Ureter (tissue), 1 donor: ENCODE measurements around the gene TNMD. TPM values are rescaled to one million over a fixed set of nuclear protein-coding genes. Genes with fewer than 3 reads are reported as not detected.
"Not testable (repeated sequence)": the region's sequence is repeated elsewhere in the genome, so short reads cannot be mapped to it uniquely, and the experiment has no call there.

Source experiments
- DNase-seq: peaks from one replicate; pipeline ENCODE4 v3.0.0-alpha.2; 2020; ENCODE audit warnings: low spot score
- total RNA-seq: library from RNA; stranded (reverse); gene quantifications from one replicate; pipeline ENCODE4 v1.2.4, GENCODE V29; 2023
- donor health status: DM: yes; HTN: yes; CAD: no.

TNMD gene
- not detected for total RNA-seq

DNA sequence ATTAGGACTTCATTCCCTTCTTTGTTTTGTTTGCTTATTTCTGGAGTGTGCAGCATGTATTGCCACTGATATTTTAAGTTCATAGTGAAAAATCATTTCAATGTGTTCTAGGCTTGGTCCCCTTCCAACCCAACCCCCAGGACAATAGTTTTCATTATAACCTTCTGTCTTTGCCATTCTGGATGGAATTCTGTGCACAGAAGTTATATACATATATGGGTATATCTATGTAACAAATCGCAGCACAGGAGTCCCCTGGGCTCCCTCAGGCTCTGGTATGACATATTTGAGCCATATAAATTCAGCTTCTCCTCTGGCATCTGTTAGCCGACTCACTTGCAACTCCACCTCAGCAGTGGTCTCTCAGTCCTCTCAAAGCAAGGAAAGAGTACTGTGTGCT, at the start of gene TNMD:
TSS of gene TNMD (plus strand) at position 326 of the 400 bp plus-strand sequence. CDS start 83 bp downstream, outside the sequence.
- no peak for DNase-seq

DNA sequence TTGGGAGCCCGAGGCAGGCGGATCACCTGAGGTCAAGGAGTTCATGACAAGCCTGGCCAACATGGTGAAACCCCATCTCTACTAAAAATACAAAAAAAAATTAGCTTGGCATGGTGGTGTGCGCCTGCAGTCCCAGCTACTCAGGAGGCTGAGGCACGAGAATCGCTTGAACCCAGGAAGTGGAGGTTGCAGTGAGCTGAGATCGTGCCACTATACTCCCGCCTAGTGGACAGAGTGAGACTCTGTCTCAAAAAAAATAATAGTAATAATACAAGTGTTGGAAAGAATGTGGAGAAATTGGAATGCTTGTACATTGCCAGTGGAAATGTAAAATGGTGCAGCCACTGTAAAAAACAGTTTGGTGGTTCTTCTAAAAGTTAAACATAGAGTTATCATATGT, 19.2 kb upstream of the TNMD start:
- DNase-seq = not testable (repeated sequence)

DNA sequence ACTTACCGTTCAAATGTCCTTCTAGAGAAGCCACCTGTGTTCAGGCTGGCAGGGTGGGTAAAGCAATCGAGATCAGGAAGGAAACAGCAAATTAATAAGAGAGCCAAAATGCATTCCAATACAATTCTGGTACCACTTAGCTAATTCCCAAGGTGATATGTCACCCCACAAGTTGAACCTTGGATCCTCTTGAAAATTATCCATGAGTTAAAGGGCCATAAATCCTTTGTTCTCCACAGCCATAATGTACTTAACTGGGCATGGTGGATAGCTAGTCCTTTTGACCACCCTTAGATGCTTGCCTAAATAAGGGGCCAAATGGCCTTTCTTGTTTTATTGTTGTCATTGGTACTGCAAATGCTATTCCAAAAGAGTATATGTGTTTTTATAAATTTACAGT, 2.0 kb downstream of the TNMD start:
- DNase-seq = no peak

DNA sequence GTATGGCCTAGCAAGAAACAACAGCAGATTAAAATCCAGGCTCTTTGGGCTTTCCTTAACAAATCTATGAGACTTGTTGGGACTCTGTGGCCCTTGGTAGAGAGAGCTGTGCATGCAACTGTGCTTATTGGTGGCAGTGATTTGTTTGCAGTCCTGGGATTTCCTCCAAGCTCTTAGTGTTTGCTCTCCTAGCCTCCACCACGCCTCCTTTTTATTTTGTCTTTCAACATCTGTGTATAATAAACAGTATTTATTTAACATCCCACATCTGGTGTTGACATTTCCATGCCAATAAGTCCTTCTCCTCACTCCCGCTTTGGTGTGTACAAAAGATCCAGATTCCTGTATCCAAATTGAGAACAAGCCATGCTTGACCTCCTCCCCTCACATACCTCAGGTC, 3.1 kb downstream of the TNMD start:
- DNase-seq = no peak

DNA sequence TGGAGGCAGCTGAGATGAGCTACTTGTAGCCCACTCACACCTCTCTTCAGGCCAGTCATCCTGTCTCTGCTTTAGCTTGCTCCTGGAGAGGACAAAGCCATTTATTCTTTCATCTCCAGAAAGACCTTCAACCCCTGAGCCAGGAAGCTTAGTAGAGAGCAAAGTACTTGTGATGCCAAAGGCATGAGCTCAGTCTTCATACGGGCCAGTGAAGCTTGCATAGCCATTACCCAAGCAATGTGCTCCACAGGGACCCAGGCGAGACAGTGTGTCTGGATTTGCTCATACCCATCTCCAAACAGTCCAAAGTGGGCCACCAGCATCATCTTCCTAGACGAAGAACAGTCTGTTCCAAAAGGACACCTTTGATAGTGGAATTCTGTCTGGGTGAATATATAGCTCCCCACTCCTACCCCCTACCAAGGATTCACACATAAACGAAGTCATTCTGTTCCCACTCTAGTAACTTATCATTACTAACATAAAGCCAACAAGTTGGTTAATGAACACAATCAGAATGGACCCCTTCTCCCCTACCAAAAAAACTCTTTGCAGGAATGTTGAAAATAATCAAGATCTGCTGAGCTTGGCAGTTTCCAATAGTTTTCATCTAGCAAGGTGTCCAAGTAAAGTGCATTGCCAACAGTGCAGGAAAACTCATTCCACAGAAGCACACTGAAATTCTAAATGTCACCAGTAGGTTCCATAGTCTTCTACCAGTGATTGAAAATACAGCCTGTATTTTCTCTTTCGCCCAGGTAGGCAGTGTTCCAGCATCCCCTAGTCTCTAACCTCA, 6.7 kb downstream of the TNMD start:
- no peak for DNase-seq

DNA sequence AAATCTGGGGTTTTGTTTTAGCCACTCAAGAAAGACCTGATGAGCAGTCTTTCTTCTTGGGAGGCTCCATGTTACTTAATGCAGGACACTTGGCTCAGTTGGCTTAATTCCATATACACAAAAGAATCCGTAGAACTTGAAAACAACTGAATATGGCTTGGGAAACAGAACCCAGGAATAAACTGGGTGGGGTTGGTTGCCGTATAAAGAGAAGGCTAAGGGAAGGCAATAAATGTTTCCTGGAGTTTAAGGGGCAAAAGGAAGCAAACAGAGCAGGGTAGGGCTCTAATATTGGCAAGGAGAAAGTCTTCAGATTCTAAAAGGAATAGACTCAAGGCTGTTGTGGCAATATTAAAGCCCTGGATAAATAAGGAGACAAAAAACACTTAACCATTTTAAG, 8.4 kb downstream of the TNMD start:
- DNase-seq = no peak

DNA sequence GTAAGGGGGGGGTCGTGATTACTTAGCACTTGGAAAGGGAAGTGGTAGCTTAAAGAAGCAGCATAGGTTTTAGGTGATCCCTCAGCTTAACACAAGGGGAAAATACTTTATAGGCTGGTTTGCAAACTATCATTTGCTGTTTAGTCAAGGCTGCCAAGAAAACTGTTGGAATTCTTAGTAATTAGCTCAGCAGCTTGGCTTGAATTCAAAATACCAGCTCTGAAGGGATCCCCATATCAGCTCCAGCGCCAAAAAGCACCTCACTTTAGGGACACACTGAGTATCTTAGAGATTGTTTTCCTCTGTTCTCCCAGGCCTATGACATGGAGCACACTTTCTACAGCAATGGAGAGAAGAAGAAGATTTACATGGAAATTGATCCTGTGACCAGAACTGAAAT, 8.8 kb downstream of the TNMD start:
- DNase-seq = no peak

DNA sequence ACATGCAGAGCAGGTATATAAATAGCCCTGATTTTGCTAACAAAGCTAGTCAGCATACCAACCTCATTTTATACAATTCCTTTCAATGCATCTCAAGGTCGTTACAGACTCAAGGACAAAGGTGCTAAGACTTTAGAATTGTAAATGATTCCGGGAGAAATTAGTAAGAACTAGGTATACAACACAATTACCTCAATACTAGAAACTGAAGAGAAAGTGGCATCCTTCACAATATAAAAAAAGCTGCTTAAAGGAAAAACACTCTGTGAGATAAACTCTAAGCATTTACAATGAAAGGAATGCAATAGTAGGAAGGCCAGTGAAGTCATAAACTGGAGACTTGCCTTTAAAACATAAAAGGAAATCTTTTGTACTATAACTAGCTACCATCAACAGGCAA, 11.9 kb downstream of the TNMD start:
- DNase-seq = no peak

DNA sequence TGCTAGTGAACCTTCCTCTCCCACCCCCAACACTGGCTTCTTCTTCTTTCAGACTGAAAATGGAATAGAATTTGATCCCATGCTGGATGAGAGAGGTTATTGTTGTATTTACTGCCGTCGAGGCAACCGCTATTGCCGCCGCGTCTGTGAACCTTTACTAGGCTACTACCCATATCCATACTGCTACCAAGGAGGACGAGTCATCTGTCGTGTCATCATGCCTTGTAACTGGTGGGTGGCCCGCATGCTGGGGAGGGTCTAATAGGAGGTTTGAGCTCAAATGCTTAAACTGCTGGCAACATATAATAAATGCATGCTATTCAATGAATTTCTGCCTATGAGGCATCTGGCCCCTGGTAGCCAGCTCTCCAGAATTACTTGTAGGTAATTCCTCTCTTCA, 14.7 kb downstream of the TNMD start:
- no peak for DNase-seq

DNA sequence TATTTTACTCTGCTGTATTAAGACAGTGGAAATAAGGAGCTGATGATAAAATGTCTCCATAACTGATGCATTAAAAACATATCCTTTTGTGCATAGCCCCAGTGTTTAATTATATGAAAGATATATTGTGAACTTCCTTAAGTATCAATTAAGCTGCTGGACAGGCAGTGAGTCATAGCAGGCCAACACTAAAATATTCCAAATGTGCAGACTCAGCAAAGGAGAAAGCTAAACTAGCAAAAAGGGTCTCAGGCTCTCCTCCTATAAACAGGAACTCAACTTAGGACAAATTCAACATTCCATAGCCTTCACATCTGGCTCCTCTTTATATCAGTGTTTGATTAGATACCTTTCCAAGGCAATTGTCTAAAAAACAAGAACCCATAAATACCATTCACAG, 15.6 kb downstream of the TNMD start:
- no peak for DNase-seq

DNA sequence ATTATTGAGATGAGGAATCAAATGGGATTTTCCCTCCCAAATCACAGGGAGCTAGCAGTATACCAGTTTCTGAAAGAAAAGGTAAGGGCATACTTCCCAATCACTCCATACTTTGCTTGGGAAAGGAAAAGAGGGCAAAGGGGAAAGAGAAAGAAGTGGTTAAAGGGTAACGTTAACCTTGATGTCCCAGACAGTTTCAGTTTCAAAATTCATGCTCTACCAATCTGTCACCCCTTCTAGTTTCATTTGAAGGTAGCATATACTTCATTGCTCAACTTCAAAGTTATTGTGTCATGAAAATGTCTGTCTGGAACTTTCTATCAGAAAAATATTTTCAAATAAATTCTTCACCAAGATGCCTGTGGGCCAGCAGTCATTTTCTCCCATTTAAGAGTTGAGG, 16.0 kb downstream of the TNMD start:
- DNase-seq = no peak

DNA sequence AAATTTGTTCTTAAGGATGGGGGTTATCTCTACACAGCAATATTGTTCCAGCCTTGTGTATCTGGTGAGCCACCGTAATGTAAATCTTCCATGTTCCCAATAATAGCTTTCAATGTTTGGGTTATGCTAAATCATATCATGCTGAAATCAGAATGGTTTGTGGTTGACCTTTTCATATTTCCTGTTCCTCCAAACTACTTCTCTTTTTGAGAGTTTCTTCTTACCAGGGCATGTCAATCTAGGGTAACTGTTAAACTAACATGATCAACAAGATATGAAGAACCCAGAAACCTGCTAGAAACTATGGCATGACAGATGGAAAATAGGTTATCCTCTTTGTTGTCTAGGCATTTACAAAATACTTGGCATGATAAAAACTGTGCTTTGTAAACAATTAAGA, 22.0 kb downstream of the TNMD start:
- no peak for DNase-seq

DNA sequence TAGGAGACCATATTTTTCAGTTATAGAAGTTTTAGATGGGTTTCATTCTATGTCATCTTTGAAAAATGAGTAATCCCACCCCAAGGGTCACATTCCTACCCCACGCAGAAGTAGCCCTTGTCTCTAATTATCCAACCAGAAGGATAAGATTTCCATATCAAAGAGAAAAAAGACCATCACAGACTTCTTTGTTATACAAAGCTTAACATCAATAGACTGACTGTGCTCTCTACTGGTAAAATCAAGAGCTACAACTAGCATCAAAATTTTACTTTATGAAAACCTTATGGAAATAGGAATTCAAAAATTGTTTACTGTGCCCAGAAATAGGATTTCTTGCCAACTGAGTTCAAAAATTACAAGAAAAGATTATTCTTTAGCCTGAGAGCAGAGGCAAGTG, 24.9 kb downstream of the TNMD start:
- no peak for DNase-seq

DNA sequence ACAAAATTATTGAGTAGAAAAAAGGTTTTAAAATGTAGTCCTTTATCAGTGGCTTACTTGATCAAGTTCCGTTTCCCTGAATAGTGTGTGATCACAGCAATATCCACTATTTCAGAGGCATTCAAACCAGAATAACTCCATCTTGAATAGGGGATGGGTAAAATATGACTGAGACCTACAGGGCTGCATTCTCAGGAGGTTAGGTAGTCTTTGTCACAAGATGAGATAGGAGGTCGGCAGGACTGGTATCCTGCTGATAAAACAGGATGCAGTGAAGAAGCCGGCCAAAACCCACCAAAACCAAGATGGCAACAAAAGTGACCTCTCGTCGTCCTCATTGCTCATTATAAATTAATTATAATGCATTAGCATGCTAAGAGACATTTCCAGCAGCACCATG, 27.2 kb downstream of the TNMD start:
- no peak for DNase-seq

DNA sequence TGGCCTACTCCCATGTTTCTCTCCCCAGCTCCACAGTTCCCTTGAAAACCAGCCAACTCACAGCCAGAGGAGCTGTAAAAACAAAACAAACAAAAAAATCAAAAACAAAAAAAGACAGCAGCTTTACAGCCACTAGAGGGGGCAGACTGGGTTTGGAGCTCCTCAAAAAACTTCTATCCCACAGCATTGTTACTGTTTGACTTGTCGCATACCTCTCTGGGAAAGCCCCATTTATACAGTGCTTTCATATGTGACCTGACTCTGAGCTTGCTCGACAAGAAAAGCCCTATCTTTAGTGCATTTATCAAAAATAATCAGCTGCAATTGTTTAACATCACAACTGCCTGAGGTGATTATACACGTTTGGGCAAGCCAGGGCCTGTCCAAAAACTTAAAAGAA, 30.3 kb downstream of the TNMD start:
- no peak for DNase-seq

DNA sequence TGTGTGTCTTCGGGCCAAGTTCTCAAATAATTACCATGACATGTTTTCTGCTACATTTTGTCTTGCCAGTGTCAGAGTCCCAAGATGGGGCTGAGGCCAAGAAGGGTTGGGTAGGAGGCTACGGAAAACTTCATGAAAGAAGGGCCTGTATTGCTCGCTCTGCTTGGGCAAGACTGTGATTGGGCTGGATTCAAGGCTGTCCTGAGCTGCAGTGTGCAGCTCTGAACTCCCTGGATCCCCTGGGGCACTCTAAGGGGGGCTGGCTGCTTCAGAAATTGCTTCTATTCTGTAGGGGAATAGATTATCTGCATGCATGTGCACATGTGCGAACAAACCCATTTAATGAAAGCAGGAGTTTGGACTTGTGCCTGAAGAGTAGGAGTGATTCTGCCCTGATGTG, 38.3 kb downstream of the TNMD start:
- no peak for DNase-seq

DNA sequence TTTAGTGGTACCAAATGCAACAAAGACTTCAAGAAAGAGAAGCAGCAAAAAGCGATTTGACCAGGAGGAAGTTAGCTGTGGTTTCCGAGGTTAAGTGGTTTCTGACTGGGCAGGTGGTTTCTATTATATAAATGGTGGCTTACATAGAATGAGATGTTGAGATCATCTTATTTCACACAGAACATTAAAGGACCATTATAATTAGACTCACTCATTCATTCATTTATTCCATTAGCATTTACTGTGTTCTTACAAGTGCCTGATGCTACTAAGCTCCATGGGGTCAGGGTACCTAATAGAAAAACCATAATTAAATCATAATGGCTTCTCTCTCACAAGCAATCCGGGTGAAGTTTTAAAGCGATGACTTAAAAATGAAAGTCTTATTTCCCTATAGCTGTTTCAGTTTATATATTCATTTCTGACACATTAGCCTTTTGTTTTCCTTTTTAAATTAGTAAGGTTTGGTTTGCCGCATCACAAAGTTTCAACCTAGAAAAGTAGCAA, 41.3 kb downstream of the TNMD start:
- no peak for DNase-seq

DNA sequence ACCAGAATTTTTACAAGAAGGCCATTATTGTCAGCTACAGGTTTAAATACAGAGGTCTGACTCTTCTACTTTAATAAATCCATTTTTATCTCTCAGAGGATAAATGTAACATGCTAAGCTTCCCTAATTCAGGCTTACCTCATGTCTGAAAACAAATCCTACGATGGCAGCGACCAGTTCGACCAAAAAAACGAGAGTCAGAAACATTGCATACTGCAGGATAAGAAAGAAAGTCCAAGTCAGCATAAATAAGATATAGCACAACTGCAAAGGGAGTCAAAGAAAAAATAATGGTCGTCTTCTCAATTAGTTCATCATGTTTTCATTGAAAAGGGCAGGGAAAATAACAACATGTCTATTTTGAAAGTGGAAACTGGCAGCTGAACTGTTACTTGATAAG, 50.3 kb downstream of the TNMD start:
- DNase-seq = no peak

DNA sequence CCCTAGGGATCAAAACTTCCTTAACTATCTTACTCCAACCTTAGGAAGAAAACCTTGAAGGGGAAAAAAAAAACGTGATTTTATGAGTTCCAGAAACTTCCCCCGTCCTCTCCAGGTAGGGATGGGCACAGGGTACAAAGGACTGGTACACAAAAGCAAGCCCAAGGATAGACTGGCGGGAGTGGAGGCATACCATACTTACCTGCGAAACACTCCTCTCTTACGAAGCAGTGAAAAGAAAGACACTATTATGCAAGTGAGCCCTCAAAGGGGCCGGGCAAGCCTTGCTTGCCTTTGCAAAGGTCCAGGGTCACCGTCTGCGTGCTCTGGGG, 51.2 kb downstream of the TNMD start:
- no peak for DNase-seq

DNA sequence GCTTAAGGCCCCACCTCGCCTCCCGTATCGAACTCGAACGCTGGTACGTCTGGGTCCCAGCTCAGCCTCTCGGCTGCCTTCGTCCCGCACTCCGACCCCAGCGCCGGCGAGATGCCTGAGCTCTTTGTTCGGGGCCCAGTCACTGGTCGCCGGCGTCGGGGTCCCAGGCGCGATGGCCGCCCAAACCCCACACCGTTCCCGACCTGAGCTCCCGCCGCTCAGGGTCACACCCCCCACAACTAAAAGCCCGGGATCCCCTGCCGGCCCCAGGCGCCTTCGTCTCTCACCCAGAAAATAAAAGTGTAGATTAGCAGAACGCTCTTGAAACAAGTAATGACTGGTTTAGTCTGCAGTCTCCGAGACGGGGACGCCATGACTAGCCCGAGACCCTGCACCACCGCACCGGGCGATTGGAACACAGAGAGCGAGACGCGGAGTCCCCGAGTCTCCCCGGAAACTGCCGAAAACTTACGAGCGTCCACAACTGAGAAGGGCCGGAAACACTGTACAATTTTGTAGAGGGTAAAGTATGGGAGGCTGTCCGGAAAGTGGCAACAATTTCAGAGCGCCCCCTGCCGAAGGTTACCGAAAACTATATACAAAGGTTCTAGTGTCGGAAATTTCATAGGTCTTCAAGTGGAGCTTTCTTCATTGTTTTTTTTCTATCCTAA, 51.7 kb downstream of the TNMD start, which contains the start of gene TSPAN6:
TSS of gene TSPAN6 (minus strand) at position 486 of the 671 bp plus-strand sequence. CDS start at position 374, 112 bp downstream.
- peak; percentile 83 for DNase-seq

DNA sequence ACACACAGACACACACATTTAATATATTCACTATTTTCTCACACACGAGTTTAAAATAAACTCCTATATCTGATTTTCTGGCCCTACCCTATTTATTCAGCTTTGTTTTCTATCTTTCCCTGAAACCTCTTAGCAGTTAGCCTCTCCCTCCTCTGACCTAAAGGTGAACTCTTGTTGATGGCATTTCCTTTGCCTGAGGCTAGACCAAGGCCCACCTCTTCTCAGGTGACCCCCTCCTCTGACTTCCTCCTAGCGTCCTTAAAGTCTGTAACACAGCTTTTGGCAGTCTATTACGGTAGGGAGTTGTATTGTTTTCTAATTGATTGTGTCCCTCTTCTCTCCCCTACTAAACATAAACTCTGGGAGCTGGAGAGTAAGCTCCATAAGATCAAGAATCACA, 57.6 kb downstream of the TNMD start:
- no peak for DNase-seq

DNA sequence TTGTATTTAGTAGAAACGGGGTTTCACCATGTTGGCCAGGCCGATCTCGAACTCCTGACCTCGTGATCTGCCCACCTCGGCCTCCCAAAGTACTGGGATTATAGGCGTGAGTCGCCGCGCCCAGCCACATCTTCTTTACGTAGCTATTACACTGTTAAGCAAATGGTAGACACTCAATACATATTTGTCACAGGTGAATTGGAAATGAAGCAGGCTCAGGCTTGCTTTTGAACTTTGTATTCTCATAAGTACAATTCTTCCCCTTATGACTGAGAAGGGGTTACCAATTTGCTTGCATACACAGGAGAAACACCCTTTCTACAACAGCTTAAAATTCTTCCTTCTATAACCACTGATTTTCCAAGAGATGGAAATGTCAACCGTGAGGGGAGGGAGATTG, 58.5 kb downstream of the TNMD start:
- no peak for DNase-seq
